ENCODE measurements around the gene GFI1B. TPM values are rescaled to one million over a fixed set of nuclear protein-coding genes. Genes with fewer than 3 reads are reported as not detected.

GFI1B gene
- total and polyA plus RNA-seq, 2 of the 13 experiments (the other 11 are each of a cell fraction or from before 2014, with no cell fraction given): 0.15 to 0.51 TPM

GRCh38 chr9:132944294-132945185, 34.0 kb upstream of the GFI1B start, which contains the start of gene TSC1 (continued):
- TF ChIP-seq, protein P1, sequence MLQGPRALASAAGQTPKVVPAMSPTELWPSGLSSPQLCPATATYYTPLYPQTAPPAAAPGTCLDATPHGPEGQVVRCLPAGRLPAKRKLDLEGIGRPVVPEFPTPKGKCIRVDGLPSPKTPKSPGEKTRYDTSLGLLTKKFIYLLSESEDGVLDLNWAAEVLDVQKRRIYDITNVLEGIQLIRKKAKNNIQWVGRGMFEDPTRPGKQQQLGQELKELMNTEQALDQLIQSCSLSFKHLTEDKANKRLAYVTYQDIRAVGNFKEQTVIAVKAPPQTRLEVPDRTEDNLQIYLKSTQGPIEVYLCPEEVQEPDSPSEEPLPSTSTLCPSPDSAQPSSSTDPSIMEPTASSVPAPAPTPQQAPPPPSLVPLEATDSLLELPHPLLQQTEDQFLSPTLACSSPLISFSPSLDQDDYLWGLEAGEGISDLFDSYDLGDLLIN (CRISPR knock-in tag; IDR thresholded peaks at IDR 0.05; ENCODE audit: borderline replicate concordance): no peak
- TF ChIP-seq, protein P2, sequence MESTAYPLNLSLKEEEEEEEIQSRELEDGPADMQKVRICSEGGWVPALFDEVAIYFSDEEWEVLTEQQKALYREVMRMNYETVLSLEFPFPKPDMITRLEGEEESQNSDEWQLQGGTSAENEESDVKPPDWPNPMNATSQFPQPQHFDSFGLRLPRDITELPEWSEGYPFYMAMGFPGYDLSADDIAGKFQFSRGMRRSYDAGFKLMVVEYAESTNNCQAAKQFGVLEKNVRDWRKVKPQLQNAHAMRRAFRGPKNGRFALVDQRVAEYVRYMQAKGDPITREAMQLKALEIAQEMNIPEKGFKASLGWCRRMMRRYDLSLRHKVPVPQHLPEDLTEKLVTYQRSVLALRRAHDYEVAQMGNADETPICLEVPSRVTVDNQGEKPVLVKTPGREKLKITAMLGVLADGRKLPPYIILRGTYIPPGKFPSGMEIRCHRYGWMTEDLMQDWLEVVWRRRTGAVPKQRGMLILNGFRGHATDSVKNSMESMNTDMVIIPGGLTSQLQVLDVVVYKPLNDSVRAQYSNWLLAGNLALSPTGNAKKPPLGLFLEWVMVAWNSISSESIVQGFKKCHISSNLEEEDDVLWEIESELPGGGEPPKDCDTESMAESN (CRISPR knock-in tag; conservative IDR thresholded peaks at IDR 0.05): peak; percentile 74; the same call in 1 of the 2 replicates
- TF ChIP-seq ZZZ3 (CRISPR knock-in tag; IDR thresholded peaks at IDR 0.05; ENCODE audit: borderline replicate concordance) (no peak; the same call in 1 of the 2 replicates), TAF15 (IDR thresholded peaks at IDR 0.05; ENCODE audit: low read depth, low read length, poor library complexity, severe bottlenecking) (peak; percentile 36), MXD4 (CRISPR knock-in tag; IDR thresholded peaks at IDR 0.05) (peak; percentile 70; the same call in 1 of the 2 replicates), ZNF747 (CRISPR knock-in tag; IDR thresholded peaks at IDR 0.05; ENCODE audit: borderline replicate concordance) (peak; percentile 73; the same call in 1 of the 2 replicates), U2AF2 (IDR thresholded peaks at IDR 0.05; ENCODE audit: low read depth, low read length) (peak; percentile 98), ZNF337 (CRISPR knock-in tag; IDR thresholded peaks at IDR 0.05; ENCODE audit: borderline replicate concordance, low read depth) (no peak; the same call in 1 of the 2 replicates), HMG20A (CRISPR knock-in tag; IDR thresholded peaks at IDR 0.05; ENCODE audit: borderline replicate concordance) (no peak), CEBPB (IDR thresholded peaks at IDR 0.05; ENCODE audit: borderline replicate concordance, low read depth, low read length) (no peak), IRX3 (CRISPR knock-in tag; IDR thresholded peaks at IDR 0.05; ENCODE audit: borderline replicate concordance, low read depth) (no peak), ZSCAN29 (CRISPR knock-in tag; conservative IDR thresholded peaks at IDR 0.05) (no peak), SKI (IDR thresholded peaks at IDR 0.05; ENCODE audit: partially characterized antibody) (peak; percentile 79), ZBTB7B (CRISPR knock-in tag; IDR thresholded peaks at IDR 0.05) (peak; percentile 56), NONO (IDR thresholded peaks at IDR 0.05) (no peak), NONO (CRISPR knock-in tag; conservative IDR thresholded peaks at IDR 0.05) (peak; percentile 94), PRMT3 (CRISPR knock-in tag; IDR thresholded peaks at IDR 0.05; ENCODE audit: borderline replicate concordance, low read depth) (no peak), KMT2A (CRISPR knock-in tag; IDR thresholded peaks at IDR 0.05) (peak; percentile 57), MZF1 (CRISPR knock-in tag; IDR thresholded peaks at IDR 0.05; ENCODE audit: borderline replicate concordance) (no peak), NFE2L1 (CRISPR knock-in tag; IDR thresholded peaks at IDR 0.05; ENCODE audit: borderline replicate concordance) (0 out of 2 replicates have a peak, but pooled peaks have one; percentile 75), ZNF713 (CRISPR knock-in tag; IDR thresholded peaks at IDR 0.05) (0 out of 2 replicates have a peak, but pooled peaks have one; percentile 20)
- TF ChIP-seq, protein P3, sequence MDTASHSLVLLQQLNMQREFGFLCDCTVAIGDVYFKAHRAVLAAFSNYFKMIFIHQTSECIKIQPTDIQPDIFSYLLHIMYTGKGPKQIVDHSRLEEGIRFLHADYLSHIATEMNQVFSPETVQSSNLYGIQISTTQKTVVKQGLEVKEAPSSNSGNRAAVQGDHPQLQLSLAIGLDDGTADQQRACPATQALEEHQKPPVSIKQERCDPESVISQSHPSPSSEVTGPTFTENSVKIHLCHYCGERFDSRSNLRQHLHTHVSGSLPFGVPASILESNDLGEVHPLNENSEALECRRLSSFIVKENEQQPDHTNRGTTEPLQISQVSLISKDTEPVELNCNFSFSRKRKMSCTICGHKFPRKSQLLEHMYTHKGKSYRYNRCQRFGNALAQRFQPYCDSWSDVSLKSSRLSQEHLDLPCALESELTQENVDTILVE (CRISPR knock-in tag; IDR thresholded peaks at IDR 0.05): peak; percentile 50; the same call in 1 of the 2 replicates
- TF ChIP-seq, protein P4, sequence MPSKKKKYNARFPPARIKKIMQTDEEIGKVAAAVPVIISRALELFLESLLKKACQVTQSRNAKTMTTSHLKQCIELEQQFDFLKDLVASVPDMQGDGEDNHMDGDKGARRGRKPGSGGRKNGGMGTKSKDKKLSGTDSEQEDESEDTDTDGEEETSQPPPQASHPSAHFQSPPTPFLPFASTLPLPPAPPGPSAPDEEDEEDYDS (CRISPR knock-in tag; IDR thresholded peaks at IDR 0.05): peak; percentile 72
- TF ChIP-seq, protein P5, sequence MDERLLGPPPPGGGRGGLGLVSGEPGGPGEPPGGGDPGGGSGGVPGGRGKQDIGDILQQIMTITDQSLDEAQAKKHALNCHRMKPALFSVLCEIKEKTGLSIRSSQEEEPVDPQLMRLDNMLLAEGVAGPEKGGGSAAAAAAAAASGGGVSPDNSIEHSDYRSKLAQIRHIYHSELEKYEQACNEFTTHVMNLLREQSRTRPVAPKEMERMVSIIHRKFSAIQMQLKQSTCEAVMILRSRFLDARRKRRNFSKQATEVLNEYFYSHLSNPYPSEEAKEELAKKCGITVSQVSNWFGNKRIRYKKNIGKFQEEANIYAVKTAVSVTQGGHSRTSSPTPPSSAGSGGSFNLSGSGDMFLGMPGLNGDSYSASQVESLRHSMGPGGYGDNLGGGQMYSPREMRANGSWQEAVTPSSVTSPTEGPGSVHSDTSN (CRISPR knock-in tag; IDR thresholded peaks at IDR 0.05): no peak

Data from HepG2 (cell line).